ENCODE results near the gene NSFL1C.

NSFL1C gene

DNA sequence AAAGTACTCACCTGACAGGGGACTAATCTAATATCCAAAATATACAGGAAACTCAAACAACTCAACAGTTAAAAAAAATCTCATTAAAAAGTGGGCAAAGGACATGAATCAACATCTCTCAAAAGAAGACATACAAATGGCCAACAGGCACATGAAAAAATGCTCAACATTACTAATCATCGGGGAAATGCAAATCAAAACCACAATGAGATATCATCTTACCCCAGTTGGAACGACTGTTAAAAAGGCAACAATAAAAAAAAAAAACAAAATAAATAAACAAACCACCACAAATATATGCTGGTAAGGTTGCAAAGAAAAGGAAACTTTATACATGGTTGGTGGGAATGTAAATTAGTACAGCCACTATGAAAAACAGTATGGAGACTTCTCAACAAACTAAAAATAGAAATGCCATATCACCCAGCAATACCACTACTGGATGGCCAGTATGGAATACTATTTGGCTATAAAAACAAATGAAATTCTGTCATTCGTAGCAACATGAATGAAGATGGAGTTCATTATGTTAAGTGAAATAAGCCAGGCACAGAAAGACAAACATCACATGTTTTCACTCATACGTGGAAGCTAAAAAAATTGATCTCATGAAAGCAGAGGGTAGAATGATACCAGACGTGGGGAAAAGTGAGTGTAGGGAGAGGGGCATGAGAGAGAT, 17.9 kb upstream of the NSFL1C start:
- no peak for DNase-seq

DNA sequence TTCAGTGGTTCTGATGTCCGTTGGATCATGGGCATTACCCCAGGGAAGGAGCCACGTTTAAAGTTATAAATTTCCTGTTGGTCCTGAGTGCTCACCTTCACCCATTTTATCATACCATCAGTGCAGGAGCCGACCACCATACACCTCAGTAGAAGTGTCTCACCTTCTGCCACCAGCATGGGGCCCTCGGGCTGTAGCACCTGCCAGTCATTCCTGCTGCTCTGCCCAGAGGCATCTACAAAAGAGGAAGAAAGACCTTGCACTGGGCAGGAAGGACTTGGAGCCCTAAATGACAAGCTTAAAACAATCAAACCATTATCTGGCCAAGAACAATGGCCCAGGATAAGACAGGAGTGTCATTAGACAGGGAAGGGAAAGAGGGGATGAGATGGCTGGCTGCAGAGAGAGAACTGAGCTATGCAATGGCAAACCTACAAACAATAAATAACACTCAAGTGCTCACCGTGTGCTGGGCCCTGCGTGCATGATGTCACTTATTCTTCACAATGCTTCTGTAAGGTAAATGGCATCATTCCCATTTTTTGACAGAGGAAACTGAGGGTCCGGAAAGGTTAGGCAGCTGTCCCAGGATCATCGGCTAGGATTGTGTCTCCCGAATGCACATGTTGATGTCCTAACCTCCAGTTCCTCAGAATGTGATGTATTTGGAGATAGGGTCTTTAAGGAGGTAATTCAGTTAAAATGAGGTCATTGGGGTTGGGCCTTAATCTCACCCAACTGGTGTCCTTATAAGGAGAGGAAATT, 13.4 kb upstream of the NSFL1C start:
- DNase-seq: no peak

DNA sequence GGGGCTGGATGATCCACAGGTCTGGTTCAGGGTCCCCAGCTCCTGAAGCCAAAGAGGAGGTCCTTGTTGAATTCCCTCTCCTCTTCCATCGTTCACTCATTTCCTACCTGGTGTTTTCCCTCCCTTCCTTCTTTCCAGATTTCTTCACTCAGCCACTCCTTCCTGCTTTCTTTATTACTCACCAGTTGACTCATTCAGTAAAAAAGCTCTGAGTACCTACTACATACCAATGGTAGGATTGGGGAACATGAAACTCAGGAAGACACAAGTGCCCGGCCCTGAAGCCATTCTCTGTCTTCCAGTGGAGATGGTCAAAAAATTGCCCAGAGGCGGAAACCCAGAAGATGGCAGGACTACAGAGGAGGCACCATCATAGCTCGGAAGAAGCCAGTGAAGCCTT, 11.9 kb upstream of the NSFL1C start:
- no peak for DNase-seq

DNA sequence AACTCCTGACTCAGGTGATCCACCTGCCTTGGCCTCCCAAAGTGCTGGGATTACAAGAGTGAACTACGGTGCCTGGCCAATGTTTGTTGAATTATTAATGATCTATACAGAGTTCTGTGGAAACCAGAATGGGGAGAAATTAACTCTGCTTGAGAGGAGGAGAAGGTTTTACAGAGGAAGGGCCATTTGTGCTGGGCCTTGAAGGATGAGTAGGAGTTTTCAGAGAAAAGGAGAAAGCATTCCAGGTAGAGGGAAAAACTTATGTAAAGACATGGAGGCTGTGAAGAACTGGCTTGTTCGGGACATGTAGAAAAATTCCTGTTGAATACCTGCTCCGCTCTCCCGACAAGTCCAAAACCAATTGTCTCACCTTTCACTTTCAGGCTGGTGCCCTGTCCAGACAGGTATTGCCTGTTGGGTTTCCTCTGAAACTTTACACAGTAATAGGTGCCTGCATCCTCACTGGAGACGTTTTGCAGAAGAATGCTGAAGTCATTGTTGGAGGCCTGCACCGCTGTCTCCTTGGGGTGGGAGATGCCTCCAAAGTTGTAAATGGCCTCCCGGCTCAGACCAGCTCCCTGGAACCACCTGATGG, 11.3 kb upstream of the NSFL1C start:
- DNase-seq: no peak

DNA sequence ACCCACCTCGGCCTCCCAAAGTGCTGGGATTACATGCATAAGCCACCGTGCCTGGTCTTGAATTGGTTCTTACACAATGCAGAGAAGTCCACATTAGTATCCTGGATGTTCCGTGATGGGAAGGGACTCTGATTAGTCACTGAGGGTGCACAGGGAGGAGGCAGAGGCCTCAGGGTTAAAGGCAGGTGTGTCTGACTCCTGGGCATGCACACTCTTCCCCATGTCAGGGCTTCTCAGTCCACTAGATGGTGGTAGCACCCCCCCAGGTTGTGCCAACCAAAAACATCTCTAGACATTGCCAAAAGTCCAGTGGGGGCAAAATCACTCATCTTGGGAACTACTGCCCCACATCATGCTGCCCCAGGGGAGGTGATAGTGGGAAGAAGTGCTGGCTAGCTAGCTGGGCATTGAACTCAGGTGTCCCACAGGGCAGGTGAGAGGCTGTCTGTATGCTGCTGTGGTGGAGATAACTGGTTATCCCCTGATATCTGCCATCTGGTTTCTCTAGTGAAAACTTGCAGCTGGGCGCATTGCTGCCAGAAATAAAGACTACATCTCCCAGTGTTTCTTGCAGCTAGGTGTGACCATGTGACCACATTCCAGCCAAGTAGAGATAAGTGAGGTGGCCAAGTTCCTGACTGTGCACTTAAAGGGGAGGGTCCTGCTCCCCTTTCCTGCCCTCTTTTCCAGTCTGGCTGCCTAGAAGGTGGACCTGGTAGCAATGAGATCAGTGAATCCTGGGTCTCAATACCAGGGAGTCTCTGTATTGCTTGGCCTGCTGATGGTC, 8.4 kb upstream of the NSFL1C start:
- DNase-seq: no peak

DNA sequence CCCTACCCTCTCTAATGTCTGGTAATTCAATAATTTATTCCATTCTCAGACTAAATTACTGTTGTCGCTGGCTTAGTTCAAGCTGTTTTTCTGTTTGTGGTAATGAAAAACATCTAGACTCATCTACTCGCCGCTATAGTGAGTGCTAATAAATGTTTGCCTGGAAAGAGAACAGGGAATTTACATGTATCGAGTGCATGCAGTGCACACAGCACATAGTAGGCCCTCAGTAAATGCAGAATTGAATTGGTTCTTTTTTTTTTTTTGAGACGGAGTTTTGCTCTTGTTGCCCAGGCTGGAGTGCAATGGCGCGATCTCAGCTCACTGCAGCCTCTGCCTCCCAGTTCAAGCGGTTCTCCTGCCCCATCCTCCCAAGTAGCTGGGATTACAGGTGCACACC, 7.7 kb upstream of the NSFL1C start:
- no peak for DNase-seq

DNA sequence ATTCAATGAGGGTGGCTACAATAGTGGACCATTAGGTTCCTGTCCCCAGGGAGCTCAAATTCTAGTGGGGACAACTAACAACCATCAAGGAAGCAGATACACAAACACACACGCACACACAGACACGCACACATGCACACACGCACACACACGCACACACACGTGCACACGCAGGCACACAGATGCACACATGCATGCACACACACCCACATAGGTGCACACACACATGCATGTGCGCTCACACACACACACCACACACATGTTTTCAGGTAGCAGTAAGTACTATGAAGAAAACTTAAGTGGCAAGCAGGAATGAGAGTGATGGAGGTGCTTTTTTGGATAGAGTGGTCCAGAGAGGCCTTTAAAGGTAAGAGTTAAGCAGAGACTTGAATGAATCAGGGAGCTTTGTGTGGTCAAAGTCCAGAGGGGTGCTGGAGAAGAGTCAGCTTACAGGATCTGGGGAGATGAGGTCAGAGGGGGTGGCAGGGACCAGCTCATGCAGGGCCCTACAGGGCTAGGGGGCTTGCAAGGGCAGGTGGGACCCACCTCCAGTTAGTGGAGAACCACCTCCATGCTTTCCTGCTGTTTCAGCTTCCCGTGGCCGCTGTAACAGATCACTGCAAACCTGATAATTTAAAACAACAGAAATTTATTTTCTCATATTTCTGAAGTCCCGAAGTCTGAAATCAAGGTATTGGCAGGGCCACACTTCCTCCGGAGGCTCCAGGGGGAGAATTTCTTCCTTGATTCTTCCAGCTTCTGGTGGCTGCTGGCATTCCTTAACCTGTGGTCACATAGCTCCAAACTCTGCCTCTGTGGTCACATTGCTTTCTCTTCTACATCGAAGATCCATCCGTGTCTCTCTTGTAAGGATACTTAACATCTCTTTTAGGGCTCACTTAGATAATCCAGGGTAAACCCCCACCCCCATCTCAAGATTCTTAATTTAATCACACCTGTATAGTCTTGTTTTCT, 6.9 kb upstream of the NSFL1C start:
- no peak for DNase-seq

DNA sequence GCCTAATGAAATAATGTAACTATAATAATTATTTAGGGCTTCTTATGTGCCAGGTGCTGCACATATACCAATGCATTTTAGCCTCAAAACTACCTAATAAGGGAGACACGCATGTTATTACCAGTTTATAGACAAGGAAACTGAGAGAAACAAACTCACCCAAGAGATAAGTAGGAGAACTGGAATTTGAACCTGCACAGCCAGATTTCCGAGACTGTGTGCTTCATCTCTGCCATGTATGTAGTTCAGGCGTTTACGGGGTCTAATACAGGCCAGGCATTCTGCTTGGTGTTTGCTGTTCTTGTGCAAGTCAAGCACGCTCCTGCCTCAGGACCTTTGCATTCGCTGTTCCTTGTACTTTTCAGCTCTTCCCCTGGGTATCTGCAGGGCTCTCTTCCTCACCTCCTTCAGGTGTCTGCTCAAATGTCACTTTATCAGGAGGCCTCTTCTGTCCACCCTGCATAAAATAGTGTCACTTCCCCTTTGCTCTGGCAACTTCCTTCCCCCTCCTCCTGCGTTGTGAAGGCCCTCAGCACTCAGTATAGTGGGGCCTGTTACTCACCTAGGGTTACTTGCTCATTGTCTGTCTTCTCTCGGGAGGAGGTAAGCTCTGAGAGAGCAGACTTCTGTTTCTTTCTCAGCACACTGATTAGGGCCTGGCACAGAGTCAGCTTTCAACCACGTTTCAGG, 6.1 kb upstream of the NSFL1C start:
- no peak for DNase-seq

DNA sequence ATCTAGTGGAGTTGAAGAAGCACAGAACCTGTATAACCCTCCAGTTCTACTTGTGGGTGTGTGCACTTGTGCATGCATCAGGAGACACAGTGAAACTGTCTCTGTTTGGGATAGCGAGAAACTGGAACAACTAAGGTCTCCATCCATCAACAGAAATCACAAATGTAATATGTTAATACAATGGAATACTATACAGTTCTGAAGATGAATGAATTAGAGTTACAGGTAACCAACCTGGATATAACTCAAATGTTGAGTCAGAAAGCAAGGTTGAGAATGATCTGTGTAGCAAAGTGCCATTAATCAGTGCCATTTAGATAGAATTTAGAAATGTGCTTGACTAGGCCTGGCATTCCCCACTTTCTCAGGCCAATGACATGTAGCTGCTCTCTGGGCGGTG, 4.6 kb upstream of the NSFL1C start:
- no peak for DNase-seq

DNA sequence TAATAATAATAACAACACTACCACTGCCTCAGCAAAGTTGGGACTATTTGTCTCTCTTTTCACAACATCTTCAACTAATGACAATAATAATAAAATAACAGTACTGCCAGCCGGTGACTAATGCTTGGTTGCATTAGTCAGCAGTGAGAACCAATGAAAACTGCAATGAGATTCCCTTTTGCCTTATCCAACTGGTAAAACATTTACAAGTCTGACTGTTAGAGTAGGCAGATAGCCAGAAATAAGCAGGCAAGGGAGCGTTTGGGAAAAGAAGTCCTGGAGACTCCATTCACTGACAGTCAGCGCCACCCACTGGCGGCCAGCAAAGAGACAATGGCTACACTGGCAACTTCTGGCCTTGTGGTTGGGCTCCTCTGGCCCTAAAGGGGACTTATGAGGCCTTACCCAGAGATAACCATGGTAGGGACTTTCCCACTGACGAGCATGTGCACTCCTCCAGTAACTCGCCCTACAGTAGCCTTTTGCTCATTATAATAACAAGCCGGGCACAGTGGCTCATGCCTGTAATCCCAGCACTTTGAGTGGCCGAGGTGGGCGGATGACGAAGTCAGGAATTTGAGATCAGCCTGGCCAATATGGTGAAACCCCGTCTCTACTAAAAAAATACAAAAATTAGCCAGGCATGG, 3.4 kb upstream of the NSFL1C start:
- peak; percentile 37 to 40 for DNase-seq

DNA sequence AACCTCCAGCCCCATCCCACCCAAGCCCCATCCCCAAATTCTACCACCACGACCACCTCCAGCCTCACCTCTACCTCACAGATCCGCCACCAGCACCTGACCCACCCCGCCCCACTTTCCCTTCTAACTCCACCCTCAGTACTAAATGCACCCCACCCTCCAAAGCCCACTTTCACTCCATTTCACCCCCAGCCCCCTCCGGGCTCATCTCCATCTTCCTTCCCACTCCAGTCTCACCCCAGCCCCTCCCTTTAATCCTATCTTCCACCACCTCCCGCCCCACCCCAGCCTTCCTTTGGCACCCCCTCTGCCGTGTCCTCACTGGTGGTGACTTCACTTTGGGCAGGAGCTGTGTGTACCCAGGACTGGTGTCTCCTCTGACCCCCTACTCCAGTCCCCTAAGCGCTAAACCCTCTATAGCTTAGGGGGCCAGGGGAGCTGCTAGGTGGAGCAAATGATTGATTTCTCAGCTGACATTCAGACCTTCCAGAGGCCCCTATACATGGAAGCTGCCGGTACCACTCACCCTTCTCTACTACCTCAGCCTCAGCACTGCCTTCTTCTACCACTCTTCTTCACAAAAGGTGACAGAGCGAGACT, 2.8 kb upstream of the NSFL1C start:
- DNase-seq: no peak

DNA sequence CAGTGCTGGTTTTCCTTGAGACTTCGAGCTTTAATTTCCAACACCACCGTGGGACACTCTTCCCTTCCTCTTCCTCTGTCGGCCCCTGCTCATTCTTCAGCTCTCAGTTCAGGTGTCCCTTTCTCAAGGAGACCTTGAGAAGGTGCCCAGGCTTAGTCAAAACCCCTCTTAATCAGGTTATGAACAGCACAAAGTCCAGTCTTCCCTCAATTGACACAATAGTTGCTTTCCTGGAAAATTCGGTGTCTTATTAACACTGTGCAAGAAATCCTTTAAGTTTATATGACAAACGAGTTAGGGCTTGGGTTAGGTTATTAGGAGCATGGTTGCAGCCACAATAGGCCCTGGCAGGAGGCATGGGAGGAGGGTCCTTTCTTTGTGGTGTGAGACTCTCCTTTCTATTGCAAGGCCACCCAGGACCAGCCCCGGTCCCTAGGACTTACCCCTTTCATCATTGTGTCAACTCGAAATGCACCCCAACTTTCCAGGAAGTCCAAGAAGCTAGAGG, 1.5 kb upstream of the NSFL1C start:
- no peak for DNase-seq

DNA sequence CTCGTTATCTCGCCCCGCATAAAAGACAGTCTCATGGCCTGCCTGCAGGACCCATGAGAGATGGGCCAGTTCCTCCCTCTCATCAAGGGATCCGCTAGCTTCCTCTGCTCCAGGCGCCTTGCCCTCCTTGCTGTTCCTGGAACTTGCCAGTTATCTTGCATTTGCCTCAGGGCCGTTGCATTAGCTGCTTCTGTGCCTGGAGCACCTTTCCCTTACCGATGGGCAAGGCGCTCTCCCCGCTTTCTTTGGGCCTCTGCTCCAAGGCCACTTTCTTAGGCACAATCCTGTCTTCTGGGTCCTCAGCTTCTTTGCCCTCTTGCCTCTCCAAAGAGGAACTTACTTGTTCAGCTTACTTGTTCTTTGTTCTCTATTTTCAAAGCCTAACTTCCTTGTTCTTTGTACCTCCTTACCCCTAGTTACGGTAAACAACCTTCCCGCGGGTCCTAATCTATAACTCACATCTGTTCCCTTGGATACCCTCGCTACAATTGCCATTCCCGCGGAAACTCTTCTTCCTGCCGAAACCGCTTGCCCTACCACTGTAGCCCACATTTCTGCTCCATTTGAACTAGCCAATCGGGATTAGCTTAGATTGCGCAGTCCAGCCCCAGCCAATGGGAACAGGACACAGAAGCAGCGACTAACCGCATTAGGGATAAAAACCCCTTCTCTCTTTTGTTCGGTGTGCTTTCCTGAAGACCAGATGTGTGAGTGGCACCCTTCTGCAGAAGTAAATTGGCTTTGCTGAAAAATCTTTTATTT, 887 bp upstream of the NSFL1C start:
- no peak for DNase-seq

DNA sequence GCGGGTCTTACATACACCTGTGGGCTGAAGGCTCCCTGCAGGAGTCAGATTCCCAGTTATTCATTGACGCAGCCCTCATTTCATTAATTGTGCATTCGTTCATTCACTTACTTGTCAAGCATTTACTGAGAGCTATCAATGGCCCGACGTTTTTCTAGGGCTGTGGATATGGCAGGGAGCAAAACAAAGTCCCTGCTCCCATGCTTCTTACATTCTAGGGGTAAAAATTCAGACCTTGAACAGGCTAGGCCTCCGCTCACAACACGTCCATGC, 369 bp upstream of the NSFL1C start:
- DNase-seq: no peak

DNA sequence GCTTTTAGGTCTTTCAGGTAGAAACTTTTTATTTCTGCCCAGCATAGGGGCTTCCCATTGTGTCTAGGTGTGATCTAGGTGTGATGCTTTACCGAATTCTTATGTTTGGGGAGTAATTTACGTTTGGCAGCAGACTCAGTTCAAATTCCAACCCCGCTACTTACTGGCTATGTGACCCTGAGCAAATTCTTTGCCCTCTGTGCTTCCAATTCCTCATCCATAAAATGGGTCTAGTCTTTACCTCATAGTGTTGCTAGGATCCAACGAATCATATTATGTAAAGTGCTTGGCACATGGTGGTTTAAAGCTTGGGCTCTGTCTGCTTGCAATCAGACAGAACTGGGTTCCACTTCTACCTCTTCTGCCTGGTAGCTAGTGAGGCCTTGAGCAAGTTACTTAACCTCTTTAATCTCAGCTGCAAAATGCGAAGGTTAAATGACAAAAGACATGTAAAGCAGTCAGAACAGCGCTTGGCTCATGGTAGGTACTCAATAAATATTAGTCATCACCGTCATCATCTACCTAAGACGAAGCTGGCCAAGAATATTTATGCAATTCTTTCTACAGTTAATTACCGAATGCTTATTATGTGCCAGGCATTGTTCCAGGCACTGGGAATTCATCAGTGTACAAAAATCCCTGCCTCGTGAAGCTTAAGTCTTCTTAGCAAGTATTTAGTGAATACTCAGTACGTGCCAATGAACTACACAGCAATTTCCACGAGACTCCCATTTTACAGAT, 1.0 kb downstream of the NSFL1C start:
- no peak for DNase-seq

DNA sequence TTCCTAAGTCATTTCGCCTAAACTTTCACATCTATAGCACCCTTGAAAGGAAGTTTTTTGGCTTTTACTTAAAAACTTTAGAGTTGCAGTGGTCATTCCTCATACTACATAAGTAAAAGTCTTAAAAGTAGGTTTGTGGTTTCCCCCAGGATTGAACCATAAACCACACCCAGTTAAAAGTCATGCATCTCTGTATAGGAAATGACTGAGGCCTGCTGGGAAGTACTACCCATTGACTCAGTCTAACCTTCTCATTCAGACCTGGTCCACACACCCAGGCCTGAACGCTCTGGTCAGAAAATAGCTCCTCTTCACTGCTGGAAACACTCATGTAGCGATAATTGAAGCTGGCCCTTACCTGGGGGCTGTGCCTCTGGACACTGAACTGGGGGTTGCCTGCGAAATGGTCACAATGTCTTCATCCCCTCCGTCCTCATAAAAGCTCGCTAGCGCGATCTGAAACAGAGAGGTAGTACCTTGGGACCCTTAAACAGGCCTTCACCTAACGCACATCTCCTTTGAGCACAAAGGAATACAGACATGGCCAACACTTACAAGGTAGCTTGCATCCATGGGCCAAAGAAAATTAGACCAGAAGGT, 2.6 kb downstream of the NSFL1C start:
- DNase-seq: no peak

DNA sequence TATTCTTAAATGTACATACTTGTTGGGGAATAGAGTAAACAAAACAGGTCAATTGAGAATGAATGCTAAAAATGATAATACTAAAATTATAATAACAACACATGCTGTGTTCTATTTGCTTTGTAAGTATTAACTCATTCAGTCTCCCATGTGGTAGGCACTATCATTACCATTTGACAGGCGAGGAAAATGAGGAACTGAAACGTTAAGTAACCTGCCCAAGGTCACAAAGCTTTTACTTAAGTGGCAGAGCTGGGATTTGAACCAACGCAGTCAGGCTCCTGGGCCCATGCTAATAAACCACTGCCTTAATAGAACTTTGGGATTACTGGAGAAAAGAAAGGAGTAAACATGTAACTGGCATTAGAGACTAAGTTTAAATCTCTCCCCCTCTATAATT, 3.8 kb downstream of the NSFL1C start:
- no peak for DNase-seq

DNA sequence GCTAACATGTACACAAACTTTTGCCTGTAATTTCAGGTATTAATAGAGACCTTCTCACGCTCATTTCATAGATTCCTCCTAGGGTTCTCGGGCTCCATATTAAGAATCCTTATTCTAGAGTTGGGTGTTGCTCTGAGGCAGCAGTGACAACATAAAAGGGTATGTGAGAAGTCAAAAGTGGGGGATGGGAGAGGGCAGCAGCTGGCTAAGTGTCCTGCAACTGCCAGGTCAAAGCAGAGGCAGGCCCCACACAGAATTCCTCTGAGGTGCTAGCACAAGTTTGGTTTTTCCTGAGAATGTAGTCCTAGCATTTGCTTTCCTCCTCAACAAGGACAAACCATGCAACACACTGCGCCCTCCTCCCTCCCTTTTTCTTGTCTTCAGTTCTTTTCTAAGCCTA, 4.6 kb downstream of the NSFL1C start:
- DNase-seq: no peak

DNA sequence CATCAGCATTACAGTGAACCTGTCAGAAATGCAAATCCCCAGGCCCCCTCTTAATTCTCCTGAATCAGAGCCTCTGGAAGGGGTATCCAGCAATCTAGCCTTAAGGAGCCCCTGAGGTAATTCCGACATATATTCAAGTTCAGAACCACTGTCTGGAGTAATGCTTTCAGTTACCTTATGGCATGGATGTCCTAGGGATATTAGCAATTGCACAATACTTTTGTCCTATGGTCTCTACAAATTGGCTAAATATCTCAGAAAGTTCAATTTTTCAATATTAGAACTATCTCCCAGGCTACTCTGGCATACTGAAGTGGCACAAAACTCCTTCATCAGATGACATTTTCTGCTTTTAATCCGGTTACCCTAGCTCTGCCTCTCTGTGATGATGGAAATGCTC, 6.4 kb downstream of the NSFL1C start:
- DNase-seq: no peak
